Nucleus accumbens (tissue), 56 donors: ENCODE measurements around the gene SGTA.
"Not testable (repeated sequence)": the region's sequence is repeated elsewhere in the genome, so short reads cannot be mapped to it uniquely, and the experiment has no call there.

ENCODE experiments used
- DNase-seq, 56 donors: peaks; one replicate each; lab custom pipeline; 2025; lab: John Stamatoyannopoulos, UW

The SGTA gene

DNA sequence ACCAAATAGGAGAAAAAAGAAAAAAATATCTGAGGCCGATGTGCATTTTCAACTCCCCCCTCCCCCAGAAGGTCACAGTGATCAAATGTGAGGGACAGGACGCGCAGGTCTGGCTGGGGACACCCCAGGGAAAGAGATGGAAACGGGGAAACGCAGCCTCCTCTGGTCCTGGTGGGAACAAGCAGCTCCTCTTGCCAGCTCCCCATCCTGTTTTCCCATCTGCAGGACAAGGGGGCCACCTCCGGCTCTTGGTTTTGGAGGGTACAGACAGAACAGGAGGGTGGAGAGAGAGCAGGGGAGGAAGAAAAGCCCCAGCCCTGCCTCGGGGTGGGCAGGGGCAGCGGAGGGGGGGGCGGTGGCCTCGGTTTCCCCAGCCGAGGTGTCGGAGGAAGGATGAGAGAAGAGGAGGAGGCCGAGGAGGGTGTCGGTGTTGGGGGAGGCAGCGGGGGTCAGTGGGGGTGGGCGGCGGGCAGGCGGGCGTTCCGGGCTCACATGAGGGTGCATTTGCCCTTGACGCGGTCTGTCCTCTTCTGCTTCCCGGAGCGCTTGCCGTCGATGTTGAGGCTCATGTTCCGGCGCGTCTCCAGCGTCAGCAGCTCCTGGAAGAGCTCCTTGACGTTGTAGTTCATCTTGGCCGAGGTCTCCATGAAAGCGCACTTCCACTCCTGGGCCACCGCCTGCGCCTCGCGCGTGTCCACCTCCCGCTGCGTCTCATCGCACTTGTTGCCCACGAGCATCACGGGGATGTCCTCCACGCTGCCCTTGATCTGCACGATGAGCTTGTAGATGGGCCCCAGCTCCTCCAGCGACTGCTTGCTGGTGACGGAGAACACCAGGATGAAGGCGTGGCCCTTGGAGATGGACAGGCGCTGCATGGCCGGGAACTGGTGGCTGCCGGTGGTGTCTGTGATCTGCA lies 66.1 kb downstream of the SGTA start:
- no peak for DNase-seq

DNA sequence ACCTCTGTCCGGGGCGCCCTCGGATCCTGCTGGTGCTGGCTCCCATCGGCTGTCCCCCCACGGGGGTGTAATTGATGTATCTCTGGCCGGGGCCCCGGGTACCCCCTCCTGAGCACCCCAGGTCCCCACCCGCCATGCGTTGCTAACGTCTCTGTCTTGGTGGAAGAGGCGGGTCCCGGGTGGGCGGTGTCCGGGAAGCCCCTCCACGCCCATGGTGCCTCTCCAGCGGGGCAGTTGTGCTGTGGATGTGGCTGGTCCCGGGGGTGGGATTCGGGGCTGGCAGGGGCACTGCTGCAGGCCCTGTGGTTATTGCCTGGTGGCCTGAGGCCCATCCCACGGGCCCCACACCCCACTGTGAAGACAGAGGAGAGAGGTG lies 66.8 kb downstream of the SGTA start:
- no peak for DNase-seq

DNA sequence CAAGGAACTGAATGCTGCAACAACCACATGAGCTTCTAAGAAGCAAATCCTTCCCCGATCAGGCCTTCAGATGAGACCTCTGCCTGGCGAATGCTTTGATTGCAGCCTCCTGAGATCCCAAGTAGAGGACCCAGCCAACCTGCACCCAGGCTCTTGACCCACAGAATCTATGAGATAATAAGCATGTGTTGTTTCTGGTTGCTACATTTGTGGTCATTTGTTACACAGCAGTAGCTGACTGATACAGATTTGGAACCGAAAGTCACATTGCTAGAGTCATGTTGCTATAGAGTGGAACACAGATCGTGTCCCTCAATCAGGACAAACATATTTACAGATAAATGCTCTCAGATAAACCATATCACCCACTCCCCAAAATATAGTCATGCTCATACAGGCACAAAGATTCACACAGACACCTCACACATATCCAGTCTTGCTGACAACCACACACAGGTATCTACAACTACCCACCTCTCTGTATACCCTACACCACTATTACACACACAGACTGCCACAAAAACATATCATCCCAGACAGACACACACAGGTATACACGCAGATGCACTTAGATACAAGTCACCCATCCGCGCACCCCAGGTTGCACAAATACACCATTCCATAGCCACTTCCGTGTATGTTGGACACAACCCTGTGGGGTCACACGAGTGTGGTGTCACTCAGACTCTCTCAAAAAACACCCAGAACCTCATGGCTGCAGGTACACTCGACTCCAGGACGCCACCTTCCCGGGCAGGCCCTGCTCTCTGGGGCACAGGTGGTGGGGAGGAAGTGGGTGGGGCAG lies 67.4 kb downstream of the SGTA start:
- no peak for DNase-seq

DNA sequence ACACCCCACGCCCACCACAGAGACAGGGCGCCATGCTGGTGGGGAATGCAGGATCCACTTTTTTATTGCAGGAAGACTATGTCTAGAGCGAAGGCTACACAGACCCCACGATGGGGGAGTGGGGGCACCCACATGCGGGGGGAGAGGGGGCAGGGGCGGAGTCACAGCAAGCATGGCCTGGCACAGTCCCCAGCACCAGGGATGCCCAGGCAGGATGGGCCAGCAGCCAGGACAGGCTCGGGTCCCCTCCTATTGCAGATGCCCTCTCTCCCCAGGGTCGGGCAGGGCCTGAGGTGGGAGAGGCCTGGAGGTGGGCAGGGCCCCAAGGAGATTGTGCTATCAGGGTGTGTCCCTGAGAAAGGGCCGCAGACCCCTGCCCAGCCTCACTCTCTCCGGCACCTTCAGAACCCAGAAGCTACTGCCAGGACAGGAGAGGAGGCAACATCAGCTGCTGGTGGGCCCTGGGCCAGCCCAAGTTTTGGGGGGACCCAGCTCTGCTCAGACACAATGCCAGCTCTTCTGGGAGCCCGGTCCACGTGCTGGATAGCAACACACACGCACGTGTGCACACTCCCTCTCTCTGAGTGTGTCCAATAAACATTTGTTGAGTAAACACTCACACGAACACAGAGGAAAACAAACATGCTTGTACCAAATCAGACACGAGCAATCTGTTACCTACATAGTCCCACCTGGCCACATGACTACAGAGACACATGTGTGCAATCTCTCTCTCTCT lies 68.4 kb downstream of the SGTA start:
- DNase-seq: no peak

DNA sequence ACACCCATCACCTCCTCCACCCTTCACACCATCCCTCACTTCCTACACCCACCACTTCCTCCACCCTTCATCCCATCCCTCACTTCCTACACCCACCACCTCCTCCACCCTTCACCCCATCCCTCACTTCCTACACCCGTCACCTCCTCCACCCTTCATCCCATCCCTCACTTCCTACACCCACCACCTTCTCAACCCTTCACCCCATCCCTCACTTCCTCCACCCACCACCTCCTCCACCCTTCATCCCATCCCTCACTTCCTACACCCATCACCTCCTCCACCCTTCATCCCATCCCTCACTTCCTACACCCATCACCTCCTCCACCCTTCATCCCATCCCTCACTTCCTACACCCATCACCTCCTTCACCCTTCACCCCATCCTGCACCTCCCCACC lies 69.0 kb downstream of the SGTA start:
- DNase-seq: not testable (repeated sequence)

DNA sequence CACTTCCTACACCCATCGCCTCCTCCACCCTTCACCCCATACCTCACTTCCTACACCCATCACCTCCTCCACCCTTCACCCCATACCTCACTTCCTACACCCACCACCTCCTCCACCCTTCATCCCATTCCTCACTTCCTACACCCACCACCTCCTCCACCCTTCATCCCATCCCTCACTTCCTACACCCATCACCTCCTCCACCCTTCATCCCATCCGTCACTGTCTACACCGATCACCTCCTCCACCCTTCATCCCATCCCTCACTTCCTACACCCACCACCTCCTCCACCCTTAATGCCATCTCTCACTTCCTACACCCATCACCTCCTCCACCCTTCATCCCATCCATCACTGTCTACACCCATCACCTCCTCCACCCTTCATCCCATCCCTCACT lies 69.9 kb downstream of the SGTA start:
- DNase-seq: not testable (repeated sequence)

DNA sequence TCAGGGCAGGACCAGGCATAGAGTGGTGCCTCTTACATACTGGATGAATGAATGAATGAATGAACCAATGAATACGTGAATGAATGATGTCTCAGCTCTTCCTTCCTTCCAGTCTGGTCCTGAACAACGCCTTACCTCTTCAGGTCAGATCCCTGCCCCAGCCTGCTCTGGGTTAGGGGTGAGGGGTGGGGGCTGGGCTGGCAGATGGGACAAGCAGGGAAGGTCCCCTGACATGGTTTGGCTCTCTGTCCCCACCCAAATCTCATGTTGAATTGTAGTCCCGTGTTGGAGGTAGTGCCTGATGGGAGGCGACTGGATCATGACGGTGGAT lies 71.2 kb downstream of the SGTA start:
- DNase-seq: no peak

DNA sequence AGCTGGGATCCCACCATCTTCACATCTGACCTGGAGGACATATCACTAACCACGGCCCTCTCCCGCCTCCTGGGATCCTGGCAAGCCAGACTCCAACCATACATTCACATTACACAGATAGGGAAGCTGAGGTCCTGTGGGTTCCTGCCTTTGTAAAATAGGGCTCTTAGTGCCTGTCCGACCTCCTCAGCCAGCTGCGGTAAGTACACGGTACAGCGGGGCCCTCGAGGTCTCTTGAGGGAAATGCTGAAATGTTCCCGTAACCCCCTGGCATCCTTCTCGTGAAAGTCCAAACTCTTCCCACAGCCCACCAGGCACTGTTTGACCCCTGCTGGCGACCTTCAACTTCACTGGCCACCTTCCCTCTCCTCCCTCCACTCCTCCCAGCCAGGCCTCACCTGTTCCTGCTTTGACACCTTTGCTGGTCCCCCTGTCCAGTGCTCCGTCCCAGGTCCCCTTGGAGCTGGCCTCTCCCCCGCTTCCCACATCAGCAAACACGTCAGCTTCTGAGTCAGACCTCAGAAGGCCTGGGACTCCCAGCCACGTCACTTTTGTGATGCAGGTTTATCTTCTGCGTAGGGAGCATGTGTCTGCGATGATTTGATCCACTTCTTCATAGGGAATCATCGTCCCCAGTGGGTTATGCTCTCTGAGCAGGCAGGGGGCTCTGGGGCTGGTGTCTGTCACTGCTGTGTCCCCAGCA lies 71.8 kb downstream of the SGTA start:
- DNase-seq: peak in 4 of 56 donors; percentile 10 to 46 (median 27)

DNA sequence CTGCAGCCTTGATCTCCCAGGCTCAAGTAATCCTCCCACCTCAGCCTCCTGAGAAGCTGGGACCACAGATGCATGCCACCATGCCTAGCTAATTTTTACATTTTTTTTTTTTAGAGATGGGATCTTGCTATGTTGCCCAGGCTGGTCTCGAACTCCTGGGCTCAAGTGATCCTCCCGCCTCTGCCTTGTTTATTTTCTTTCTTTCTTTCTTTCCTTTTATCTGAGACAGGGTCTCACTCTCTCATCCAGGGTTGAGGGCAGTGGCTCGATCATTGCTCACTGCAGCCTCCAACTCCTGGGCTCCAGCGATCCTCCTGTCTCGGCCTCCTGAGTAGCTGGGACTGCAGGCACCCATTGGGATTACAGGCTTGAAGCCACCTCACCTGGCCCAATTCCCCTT lies 76.8 kb downstream of the SGTA start:
- no peak for DNase-seq
